Neutrophil (primary cell): ENCODE results near the gene ERCC6L2.

Source experiments
- H3K27ac ChIP-seq: fragments of 200-600 bp; sonication (generic); 2 replicates; pipeline ENCODE4 v1.5.1; 2016; ENCODE audit warnings: mild to moderate bottlenecking, moderate library complexity
- H3K27me3 ChIP-seq: fragments of 200-600 bp; sonication (generic); 2 replicates; pipeline ENCODE4 v1.6.0; 2016; ENCODE audit warnings: mild to moderate bottlenecking
- H3K36me3 ChIP-seq: fragments of 200-600 bp; sonication (generic); 2 replicates; pipeline ENCODE4 v1.5.1; 2017
- H3K4me1 ChIP-seq, 2 experiments: fragments of 200-600 bp in 1 of 2; sonication (generic) in 1 of 2; 1 replicate in 1 of 2; 2 replicates in 1 of 2; pipeline versions ENCODE4 v1.5.1 to v1.6.1; 2013 to 2016; ENCODE audit warnings: low read depth in 1 of 2, low read length in 1 of 2, mild to moderate bottlenecking in 1 of 2, moderate library complexity in 1 of 2; ENCODE audit not compliant: control insufficient read depth in 1 of 2, insufficient read depth in 1 of 2
- H3K4me3 ChIP-seq, 2 experiments: fragments of 200-600 bp in 1 of 2; sonication (generic) in 1 of 2; 1 replicate in 1 of 2; 2 replicates in 1 of 2; pipeline ENCODE4 v1.5.1; 2013 to 2016; ENCODE audit warnings: low read depth in 1 of 2, low read length in 1 of 2, mild to moderate bottlenecking in 1 of 2, moderate library complexity in 1 of 2
- H3K9me3 ChIP-seq: fragments of 200-600 bp; sonication (generic); 2 replicates; pipeline ENCODE4 v1.5.1; 2016
- CTCF ChIP-seq: fragments of 200-600 bp; sonication (generic); IDR thresholded peaks from 2 replicates; pipeline ENCODE4 v1.5.1; 2016; ENCODE audit warnings: antibody characterized with exemption

Gene ERCC6L2

GRCh38 chr9:95854386-95855020 lies 21.0 kb upstream of the ERCC6L2 start:
- Histone ChIP-seq H3K27me3 (no peaks in the 10 kb centered on the region), H3K4me1 (peaks cover 6 to 10% of the 10 kb centered on the region in 2 experiments), H3K9me3 (no peaks in the 10 kb centered on the region), H3K36me3 (no peaks in the 10 kb centered on the region), H3K4me3 (no peak overlapping the region), H3K27ac (no peak overlapping the region)
- TF ChIP-seq CTCF = no peak

GRCh38 chr9:95855961-95856360 lies 19.5 kb upstream of the ERCC6L2 start:
- H3K36me3 ChIP-seq = no peaks in the 10 kb centered on the region
- H3K27me3 ChIP-seq = no peaks in the 10 kb centered on the region
- no peak for TF ChIP-seq CTCF
- H3K27ac ChIP-seq = no peak overlapping the region
- no peaks in the 10 kb centered on the region for H3K9me3 ChIP-seq
- peaks cover 6 to 10% of the 10 kb centered on the region in 2 experiments for H3K4me1 ChIP-seq
- H3K4me3 ChIP-seq = no peak overlapping the region

- H3K4me3 ChIP-seq = no peak overlapping the region
- no peak overlapping the region for H3K27ac ChIP-seq
- H3K4me1 ChIP-seq = peaks cover 6 to 10% of the 10 kb centered on the region in 2 experiments
- no peaks in the 10 kb centered on the region for H3K27me3 ChIP-seq
- no peaks in the 10 kb centered on the region for H3K36me3 ChIP-seq
- no peak for TF ChIP-seq CTCF
- H3K9me3 ChIP-seq = no peaks in the 10 kb centered on the region
These were observed 18.4 kb upstream of the ERCC6L2 start for GRCh38 chr9:95857124-95857523.

- Histone ChIP-seq H3K4me1 (peaks cover 6 to 10% of the 10 kb centered on the region in 2 experiments), H3K9me3 (no peaks in the 10 kb centered on the region), H3K36me3 (no peaks in the 10 kb centered on the region), H3K4me3 (no peak overlapping the region), H3K27ac (no peak overlapping the region), H3K27me3 (no peaks in the 10 kb centered on the region)
- TF ChIP-seq CTCF = no peak
These were observed 17.6 kb upstream of the ERCC6L2 start for GRCh38 chr9:95857896-95858295.

- Histone ChIP-seq H3K4me3 (no peak overlapping the region), H3K36me3 (no peaks in the 10 kb centered on the region), H3K27ac (no peak overlapping the region), H3K27me3 (no peaks in the 10 kb centered on the region), H3K4me1 (peaks cover 2 to 6% of the 10 kb centered on the region in 2 experiments), H3K9me3 (no peaks in the 10 kb centered on the region)
- no peak for TF ChIP-seq CTCF
These were observed 13.1 kb upstream of the ERCC6L2 start for GRCh38 chr9:95862343-95862742.
